Ishikawa (cell line): ENCODE results near the gene MICAL3.

Experiments
- FOXM1 ChIP-seq: IDR thresholded peaks from 2 replicates; pipeline ENCODE4 v1.6.1; 2012; ENCODE audit warnings: low read depth, borderline replicate concordance

MICAL3 gene

DNA sequence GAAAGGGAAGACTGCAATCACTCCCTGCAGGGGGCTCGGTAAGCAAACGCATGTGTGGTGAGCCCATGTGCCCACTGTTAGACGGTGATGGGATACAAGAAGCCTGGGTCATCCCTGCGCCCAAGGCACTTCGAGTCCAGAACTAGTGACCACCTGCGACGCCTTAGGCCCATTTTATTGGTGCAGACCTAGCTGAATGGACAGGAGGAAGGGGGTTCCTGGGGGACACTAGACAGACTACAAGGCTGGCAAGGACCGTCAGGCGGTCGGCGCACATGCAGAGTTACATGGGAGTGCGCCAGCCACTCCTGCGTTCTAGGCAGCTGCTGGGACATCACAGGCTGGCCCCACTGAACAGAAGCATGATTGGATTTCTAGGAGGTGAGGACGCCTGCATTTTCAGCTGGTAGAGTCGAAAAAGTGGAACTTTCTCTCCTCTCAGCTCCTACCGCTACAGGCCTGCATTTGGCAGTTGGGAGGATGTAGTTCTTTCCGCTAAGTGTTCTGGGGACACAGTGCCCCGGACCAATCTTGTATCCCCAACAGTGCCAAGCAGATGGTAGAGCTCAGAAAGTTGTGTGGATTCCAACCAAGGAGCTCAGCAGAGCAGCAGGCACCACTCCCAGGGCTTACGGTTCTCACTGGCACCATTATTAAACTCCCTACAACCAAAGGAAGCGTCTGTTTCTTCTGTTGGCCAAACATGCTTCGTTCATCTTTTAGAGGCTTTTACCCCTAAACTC is 285.8 kb downstream of the MICAL3 start:
- TF ChIP-seq FOXM1, result no peak
